ENCODE data around the gene IRGQ.

- TF ChIP-seq, protein P1, sequence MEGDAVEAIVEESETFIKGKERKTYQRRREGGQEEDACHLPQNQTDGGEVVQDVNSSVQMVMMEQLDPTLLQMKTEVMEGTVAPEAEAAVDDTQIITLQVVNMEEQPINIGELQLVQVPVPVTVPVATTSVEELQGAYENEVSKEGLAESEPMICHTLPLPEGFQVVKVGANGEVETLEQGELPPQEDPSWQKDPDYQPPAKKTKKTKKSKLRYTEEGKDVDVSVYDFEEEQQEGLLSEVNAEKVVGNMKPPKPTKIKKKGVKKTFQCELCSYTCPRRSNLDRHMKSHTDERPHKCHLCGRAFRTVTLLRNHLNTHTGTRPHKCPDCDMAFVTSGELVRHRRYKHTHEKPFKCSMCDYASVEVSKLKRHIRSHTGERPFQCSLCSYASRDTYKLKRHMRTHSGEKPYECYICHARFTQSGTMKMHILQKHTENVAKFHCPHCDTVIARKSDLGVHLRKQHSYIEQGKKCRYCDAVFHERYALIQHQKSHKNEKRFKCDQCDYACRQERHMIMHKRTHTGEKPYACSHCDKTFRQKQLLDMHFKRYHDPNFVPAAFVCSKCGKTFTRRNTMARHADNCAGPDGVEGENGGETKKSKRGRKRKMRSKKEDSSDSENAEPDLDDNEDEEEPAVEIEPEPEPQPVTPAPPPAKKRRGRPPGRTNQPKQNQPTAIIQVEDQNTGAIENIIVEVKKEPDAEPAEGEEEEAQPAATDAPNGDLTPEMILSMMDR (IDR thresholded peaks at IDR 0.05; ENCODE audit: poor library complexity, severe bottlenecking): no peak
- TF ChIP-seq, protein P2, sequence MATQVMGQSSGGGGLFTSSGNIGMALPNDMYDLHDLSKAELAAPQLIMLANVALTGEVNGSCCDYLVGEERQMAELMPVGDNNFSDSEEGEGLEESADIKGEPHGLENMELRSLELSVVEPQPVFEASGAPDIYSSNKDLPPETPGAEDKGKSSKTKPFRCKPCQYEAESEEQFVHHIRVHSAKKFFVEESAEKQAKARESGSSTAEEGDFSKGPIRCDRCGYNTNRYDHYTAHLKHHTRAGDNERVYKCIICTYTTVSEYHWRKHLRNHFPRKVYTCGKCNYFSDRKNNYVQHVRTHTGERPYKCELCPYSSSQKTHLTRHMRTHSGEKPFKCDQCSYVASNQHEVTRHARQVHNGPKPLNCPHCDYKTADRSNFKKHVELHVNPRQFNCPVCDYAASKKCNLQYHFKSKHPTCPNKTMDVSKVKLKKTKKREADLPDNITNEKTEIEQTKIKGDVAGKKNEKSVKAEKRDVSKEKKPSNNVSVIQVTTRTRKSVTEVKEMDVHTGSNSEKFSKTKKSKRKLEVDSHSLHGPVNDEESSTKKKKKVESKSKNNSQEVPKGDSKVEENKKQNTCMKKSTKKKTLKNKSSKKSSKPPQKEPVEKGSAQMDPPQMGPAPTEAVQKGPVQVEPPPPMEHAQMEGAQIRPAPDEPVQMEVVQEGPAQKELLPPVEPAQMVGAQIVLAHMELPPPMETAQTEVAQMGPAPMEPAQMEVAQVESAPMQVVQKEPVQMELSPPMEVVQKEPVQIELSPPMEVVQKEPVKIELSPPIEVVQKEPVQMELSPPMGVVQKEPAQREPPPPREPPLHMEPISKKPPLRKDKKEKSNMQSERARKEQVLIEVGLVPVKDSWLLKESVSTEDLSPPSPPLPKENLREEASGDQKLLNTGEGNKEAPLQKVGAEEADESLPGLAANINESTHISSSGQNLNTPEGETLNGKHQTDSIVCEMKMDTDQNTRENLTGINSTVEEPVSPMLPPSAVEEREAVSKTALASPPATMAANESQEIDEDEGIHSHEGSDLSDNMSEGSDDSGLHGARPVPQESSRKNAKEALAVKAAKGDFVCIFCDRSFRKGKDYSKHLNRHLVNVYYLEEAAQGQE (IDR thresholded peaks at IDR 0.05; ENCODE audit: borderline replicate concordance): no peak
- TF ChIP-seq EZH2 (IDR thresholded peaks at IDR 0.05; ENCODE audit: borderline replicate concordance, insufficient read depth, low read length, poor library complexity, severe bottlenecking) (no peak), TAF1 (IDR thresholded peaks at IDR 0.05; ENCODE audit: low read depth) (no peak), EP300 (conservative IDR thresholded peaks at IDR 0.05; ENCODE audit: poor library complexity, severe bottlenecking) (no peak), POLR2AphosphoS5 (IDR thresholded peaks at IDR 0.05) (no peak), MXI1 (conservative IDR thresholded peaks at IDR 0.05; ENCODE audit: poor library complexity, severe bottlenecking) (no peak), RAD21 (conservative IDR thresholded peaks at IDR 0.05) (no peak)
Measured at GRCh38 chr19:43591904-43592772, 3.8 kb downstream of the IRGQ start.
